H7 (cell line): Measurements from ENCODE around the gene PUM1. TPM values are rescaled to one million over a fixed set of nuclear protein-coding genes. Genes with fewer than 3 reads are reported as not detected.

Experiments used
- DNase-seq: peaks from one replicate; pipeline ENCODE4 v3.0.0; 2012
- H3K27me3 ChIP-seq: 2 replicates; pipeline ENCODE4 v1.6.0; 2011; ENCODE audit warnings: mild to moderate bottlenecking, low read length; ENCODE audit not compliant: control insufficient read depth, insufficient read depth
- H3K36me3 ChIP-seq: replicated peaks from 2 replicates; pipeline ENCODE4 v1.5.1; 2011; ENCODE audit warnings: low read length; ENCODE audit not compliant: control insufficient read depth, insufficient read depth
- H3K4me3 ChIP-seq: 2 replicates; pipeline ENCODE4 v1.5.1; 2011; ENCODE audit warnings: low read depth, mild to moderate bottlenecking, control low read depth, low read length, moderate library complexity; ENCODE audit not compliant: insufficient read depth
- total RNA-seq: library from RNA; depleted of rRNA; stranded (reverse); fragments of >200 nt; shearing (Covaris generic); gene quantifications from 2 replicates; pipeline ENCODE4 v1.2.3, GENCODE V29; 2014

PUM1 gene
- total RNA-seq, 1 experiment from 2014 or later, result 105 TPM

DNA sequence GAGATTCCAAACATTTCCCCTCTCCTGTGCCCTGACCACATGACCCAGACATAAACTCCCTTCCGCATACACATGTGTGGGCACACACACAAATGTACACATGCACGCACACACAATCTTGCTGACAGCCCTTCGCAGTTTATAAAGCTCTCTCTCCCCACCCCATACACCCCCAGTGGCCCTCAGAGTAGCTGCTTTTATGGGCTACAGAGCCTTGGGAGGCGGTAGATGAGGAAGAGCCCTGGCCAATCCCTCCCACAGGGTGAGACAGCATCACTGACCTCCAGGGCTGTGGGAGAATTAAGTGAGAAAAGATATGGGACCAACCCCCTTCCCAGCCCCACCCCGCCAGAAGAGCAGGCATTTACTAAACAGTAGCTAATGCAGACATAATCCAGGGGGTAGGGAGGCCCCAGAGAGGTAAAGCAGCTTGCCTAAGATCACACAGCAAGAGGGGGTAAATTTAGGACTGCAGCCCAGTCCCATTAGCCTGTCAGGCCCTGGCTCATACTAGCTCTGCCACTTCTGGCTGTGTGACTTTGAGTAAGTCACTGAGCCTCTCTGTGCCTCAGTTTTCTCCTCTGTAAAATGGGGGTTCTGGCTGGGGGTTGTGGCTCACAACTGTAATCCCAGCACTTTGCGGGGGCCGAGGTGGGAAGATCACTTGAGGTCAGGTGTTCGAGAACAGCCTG, 162.0 kb downstream of the PUM1 start:
- Histone ChIP-seq H3K27me3 (peaks cover 13% of the 10 kb centered on the region), H3K36me3 (no peaks in the 10 kb centered on the region), H3K4me3 (no peak overlapping the region)
- DNase-seq, result peak; percentile 53

DNA sequence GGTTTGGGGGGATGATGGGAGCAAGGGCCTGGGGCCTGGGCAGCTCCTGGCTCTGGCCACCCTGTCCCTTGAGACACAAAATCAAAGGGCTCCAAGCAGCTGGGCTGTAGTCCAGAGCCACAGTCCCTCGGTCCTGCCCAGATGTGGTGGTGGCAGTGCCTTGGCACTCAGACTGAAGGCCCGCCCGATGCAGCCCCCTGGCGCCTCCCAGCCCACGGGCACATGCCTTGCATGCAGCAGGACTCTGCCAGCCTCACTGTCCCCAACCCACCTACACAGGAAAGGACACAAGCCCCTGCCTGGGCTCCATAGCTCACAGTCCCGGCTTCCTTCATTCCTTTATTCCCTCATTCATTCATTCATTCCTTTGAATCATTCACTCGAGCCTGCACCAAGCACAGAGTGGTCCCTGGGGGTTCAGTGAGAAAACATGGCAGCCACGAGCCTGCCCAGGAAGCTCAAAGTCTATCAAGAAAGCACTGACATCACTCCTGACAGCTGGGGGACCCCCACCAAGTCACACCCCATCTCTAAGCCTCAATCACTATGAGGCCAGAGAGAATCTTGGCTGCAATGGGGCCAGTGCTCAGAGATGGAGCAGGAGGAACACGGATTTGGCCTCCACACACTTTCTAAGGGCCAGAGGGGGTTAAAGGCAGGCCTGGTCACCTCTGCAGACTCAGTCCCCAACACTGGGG, 162.8 kb downstream of the PUM1 start:
- DNase-seq, result peak; percentile 40
- peaks cover 10% of the 10 kb centered on the region for H3K27me3 ChIP-seq
- no peaks in the 10 kb centered on the region for H3K36me3 ChIP-seq
- no peak overlapping the region for H3K4me3 ChIP-seq

DNA sequence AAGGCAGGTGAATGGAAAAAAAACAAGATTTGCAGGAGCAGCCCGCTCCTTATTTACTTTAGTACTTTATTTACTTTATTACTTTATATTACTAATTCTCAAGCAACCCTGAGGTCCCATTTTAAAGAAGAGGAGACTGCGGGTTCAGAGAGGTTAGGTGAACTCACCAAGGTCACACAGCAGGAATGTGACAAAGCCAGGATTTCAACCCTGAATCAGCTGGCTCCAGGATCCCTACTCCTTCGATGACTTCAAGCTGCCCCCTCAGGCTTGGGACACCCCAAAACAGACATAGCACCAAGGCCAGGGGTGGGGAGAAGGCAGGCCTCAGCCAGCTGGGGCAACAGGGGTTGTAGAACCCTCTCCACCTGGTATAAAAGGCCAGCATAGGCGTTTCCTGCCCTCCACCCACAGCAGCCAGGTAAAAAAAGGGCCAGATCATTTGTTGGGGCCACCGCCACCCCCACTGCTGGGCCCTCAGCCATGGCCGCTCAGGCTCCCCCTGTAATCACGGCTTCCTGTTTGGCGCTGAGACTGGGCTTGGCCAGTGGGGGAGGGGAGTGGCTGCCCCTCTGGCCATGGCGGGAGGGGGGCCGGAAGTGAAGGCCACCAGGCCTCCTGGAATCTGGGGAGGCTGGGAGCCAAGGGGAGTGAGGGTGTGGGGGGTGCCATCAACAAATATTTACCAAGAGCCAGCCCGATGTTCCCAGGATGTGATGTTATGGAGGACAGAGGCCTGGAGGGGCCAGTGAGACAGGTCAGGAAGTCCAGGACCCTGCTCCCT, 163.5 kb downstream of the PUM1 start:
- DNase-seq, result peak; percentile 69
- Histone ChIP-seq H3K27me3 (peaks cover 2% of the 10 kb centered on the region), H3K4me3 (no peak overlapping the region), H3K36me3 (no peaks in the 10 kb centered on the region)

DNA sequence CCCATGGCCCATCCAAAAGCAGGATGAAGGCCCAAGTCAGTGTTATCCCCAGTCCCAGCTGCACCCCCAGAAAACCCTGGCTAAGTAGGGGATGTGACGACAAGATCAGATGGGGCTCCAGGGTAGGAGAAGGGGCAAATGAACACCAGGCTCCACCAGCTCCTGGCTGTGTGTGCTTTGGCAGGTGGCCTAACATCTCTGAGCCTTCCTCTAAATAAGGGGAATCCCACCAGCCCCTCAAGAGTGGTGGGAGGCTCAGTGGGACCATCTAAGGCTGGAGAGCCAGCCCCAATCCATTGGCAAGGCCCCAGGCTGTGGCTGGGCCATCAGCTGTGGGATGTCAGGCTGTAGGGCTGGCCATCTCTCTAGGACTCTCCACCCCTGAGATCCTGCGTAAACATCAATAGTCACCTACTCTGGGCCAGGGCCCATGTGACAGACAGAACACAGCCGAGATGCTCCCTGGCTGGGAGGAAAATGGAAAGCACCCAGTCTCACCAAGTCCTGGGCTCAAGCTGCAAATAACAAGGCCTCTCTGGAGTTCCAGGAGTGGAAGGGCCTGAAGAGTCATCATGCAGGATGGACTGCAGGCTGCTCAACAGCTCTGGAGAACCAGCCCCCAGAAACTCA, 164.5 kb downstream of the PUM1 start:
- Histone ChIP-seq H3K27me3 (no peaks in the 10 kb centered on the region), H3K36me3 (no peaks in the 10 kb centered on the region), H3K4me3 (no peak overlapping the region)
- DNase-seq, result peak; percentile 41

DNA sequence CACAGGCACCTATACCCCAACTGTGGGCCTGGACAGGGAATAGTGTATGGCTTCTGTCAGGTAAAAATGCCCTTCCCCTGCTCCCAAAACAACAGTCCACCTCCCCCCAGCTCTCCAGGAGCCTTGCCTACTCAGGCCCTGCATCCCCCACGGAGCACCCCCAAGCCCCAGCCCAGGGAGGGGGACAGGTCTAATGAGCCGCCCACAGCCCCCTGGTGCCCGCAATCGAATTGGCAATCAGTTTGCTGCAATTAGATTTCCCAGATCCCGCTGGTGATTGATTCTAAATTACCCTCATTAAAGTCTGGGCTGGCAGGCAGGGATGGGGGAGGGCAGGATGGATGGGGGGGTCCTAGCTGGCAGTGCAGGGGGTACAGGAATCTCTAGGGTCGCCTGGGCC, 165.0 kb downstream of the PUM1 start:
- Histone ChIP-seq H3K4me3 (no peak overlapping the region), H3K36me3 (no peaks in the 10 kb centered on the region), H3K27me3 (no peaks in the 10 kb centered on the region)
- DNase-seq, result no peak

DNA sequence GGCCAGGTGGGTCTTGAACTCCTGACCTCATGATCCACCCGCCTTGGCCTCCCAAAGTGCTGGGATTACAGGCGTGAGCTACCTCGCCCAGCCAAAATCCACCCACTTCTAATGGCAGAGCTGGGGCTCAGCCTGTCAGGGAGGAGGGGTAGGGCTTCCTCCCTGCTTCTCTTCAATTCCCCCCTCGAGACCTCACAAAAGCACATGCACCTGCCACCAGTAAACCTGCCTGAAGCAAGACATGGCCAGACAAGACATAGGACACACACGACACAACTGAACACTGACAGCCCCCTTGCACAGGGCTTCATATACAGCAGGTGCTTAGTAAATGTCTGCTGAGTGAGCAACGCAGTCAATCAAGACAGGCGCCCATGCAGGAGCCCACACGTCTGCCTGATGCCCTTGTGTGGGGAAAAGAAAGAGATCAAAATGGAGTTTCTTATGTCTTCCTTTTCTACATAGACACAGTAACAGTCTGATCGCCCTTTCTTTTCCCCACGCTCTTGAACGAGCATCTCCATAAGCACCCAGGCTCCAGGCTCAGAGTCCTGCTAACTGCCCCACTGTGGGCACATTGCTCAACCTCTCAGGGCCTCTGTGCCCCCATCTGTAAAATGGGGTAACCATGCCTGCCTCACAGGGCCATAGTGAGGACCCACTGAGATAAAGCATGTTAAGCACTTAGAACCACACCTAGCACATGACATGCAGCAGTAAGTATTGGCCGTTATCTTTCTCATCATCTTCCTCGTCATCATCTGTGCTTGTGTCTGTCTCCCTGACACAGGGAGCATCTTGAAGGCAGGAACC, 165.7 kb downstream of the PUM1 start:
- no peak for DNase-seq

DNA sequence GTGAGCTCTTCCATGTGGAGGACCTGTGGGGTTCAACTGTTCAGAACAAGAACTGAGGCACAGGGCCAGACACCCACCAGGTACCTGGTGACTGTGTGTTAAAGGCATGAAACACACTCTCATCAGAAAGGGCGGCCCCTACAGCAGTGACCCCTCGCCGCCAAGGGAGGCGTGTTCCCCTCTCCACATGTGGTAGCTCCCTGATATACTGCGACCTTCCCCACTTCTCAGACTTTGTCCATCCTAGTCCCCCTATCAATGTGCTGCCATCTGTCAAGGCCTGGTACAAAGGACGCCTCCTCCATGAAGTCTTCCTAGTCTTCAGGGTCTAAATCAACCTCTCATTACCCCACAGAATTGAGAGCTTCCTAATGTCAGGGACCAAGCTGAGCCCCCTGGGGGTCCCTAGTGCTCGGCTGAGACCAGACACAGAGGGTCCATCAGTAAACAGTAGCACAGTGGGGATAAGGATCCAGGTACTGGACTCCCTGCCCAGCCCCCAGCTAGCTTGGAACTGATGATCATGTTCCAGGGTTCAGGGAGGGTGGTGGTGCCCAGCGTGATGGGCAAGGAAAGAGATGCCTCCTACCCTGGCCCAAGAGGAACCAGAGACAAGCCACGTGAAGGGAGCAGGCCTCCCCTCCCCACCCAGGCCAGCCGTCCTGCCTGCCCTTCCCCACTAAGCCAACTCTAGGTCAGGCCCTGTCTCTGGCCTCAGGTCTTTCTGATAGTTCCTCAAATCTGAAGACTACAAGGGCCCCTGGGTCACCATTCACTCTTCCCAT, 167.3 kb downstream of the PUM1 start:
- no peaks in the 10 kb centered on the region for H3K36me3 ChIP-seq
- H3K27me3 ChIP-seq, result no peaks in the 10 kb centered on the region
- no peak for DNase-seq
- no peak overlapping the region for H3K4me3 ChIP-seq

More for the DNA sequence above, 165.7 kb downstream of the PUM1 start:
- Histone ChIP-seq H3K36me3 (no peaks in the 10 kb centered on the region), H3K4me3 (no peak overlapping the region), H3K27me3 (no peaks in the 10 kb centered on the region)

DNA sequence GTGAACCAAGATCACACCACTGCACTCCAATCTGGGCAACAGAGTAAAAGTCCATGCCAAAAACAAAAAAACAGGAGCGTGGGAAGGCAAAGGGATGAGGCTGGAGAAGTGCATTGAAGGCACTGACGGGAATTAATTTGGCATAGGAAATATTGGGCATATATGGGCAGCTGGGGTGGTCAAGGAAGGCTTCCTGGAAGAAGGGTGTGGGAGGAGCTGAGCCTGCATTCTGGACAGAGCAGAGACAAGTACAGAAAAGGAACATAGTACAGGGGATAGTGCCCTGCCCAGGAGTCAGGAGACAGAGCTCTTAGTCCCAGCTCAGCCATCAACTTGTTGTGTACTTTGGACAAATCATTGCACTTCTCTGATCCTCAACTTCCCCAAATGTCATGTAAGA, 168.6 kb downstream of the PUM1 start:
- no peaks in the 10 kb centered on the region for H3K36me3 ChIP-seq
- no peak overlapping the region for H3K4me3 ChIP-seq
- no peak for DNase-seq
- H3K27me3 ChIP-seq, result no peaks in the 10 kb centered on the region

DNA sequence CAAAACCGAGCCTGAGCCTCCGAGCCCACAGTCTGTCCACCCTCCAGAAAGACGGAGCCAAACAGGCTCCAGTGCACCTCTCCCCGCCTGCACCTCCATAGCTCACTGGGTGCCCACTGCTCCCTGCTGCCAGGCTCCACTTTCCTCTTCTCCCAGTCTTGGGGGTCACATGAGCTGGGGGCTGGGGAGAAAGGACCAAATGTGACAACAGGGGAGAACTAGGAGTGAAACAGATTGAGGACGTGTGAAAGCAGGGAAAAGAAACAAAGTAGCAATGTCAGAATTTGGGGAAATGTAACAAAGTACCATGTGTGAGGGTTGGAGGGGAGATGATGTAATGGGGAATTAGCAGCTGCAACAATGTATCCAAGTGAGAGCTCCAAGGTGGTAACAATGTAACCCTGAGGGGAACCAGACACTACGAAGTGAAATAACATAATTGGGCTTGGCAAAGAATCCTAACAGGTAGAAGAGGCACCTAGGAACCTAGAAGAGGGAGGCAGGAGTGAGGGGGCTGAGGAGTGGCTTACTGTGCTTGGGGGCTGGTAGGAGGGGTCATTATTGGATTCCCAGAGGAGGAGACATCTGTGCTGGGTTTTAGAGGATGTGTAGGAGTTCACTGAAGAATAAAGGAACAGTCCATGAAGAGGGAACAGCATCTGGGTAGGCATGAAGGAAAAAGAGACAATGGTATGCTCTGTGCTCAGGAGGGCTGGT, 169.4 kb downstream of the PUM1 start:
- Histone ChIP-seq H3K27me3 (no peaks in the 10 kb centered on the region), H3K36me3 (no peaks in the 10 kb centered on the region), H3K4me3 (no peak overlapping the region)
- DNase-seq, result no peak

DNA sequence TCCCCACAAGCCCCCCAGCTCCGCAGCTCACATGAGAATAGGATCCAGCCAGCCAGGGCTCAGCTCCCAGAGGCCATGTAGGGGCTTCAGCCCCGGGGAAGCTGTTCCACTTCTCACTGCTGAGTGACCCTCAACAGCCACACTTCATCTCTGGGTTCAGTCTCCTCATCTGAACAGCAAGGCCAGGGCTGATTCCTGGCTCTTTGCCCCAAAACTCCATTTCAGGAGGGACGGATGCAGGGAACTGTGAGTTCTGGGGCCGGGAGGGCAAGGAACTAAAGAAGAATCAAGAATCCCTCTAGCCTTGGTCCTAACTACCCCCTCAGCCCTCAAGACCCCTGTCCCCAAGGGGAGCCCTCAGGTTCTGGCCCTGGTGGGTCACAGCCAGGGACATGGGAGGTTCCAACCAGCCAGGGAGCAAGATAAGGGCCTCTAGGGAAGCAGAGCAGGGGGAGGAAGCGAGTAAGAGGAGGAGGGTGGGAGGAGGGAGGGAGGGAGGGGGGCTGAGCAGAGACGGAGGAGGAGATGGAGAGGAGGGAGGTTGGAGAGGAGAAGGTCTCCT, 170.1 kb downstream of the PUM1 start:
- no peak for DNase-seq
- Histone ChIP-seq H3K27me3 (no peaks in the 10 kb centered on the region), H3K4me3 (no peak overlapping the region), H3K36me3 (no peaks in the 10 kb centered on the region)

DNA sequence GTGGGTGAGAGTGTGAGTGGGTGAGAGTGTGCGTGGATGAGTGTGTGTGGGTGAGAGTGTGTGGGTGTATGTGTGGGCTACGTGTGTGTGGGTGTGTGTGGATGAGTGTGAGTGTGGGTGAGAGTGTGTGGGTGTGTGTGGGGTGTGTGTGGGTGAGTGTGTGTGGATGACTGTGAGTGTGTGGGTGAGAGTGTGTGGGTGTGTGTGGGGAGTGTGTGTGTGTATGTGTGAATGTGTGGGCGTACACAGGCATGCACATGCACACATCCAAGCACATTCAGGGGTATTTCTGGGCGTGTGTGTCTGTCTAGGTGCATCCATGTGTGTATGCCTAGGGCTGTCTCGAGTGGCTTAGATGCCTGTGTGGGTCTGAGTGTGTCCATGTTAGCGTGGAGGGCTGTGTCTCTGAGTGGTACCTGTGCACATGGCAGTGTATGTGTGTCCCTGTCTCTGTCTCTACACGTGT, 171.0 kb downstream of the PUM1 start:
- DNase-seq, result no peak
- H3K36me3 ChIP-seq, result no peaks in the 10 kb centered on the region
- no peaks in the 10 kb centered on the region for H3K27me3 ChIP-seq
- H3K4me3 ChIP-seq, result no peak overlapping the region

DNA sequence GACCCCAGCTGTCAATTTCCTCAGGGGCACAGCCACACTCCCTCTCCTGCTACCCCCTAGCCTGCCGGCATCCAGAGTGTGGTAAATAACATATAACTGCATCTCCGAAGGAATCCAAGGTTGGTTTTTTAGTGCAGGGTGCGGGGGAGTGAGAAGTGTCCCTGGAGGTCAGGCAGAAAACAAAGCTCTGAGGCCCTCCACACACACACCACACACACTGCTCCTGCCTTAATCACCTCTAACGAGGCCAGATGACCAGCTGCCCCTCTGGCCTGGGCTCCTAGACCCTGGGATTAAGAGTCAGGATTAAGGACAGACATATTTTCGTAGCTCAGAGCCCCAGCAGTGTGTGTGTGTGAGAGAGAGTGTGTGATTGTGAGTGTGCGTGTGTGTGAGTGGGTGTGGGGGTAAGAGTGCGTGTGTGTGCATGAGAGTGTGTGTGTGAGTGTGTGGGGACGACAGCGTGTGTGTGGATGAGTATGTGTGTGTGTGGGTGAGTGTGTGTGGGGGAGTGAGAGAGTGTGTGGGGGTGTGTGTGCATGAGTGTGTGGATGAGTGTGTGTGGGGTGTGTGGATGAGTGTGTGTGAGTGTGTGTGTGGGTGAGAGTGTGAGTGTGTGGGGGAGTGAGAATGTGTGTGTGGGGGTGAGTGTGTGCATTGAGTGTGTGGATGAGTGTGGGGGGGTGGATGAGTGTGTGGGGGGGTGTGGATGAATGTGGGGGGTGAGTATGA, 171.6 kb downstream of the PUM1 start:
- H3K27me3 ChIP-seq, result no peaks in the 10 kb centered on the region
- DNase-seq, result no peak
- H3K36me3 ChIP-seq, result no peaks in the 10 kb centered on the region
- no peak overlapping the region for H3K4me3 ChIP-seq
